OCI-LY7 (cell line): ENCODE data around the gene RALB. TPM values are rescaled to one million over a fixed set of nuclear protein-coding genes. Genes with fewer than 3 reads are reported as not detected.

Experiments
- BruUV-seq: library from RNA; stranded (reverse); fragments of 400-500 nt; replicated peaks from 2 replicates; lab custom pipeline; 2021; lab: Mats Ljungman, UMichigan
- CTCF ChIA-PET: fragments of 300-600 bp; sonication (Branson Sonifier 250); formaldehyde crosslinking; loops from one replicate; lab custom pipeline; 2022; ENCODE audit warnings: antibody characterized with exemption; ENCODE audit not compliant: unreplicated experiment; lab: Charles Lee
- POLR2A ChIA-PET: fragments of 300-600 bp; sonication (Branson Sonifier 250); formaldehyde crosslinking; loops from one replicate; lab custom pipeline; 2022; ENCODE audit warnings: antibody characterized with exemption; lab: Charles Lee
- DNase-seq: peaks from one replicate; pipeline ENCODE4 v3.0.0-alpha.2; 2015; ENCODE audit warnings: low spot score
- H2AFZ ChIP-seq: fragments of 200-600 bp; sonication (generic), shearing (Covaris generic); 2 replicates; pipeline ENCODE4 v1.6.1; 2014; ENCODE audit warnings: mild to moderate bottlenecking, antibody characterized with exemption, low read length, moderate library complexity
- H3K27ac ChIP-seq: fragments of 200-600 bp; sonication (generic); 2 replicates; pipeline ENCODE4 v1.5.1; 2014; ENCODE audit warnings: mixed run types, low read depth, mild to moderate bottlenecking, moderate library complexity, low read length, inconsistent platforms; ENCODE audit not compliant: poor library complexity, severe bottlenecking
- H3K36me3 ChIP-seq: fragments of 200-600 bp; sonication (generic); 2 replicates; pipeline ENCODE4 v1.6.1; 2014; ENCODE audit warnings: mild to moderate bottlenecking, antibody characterized with exemption, low read length, moderate library complexity, mixed read lengths; ENCODE audit not compliant: insufficient read depth
- H3K4me1 ChIP-seq: fragments of 200-600 bp; sonication (generic); 2 replicates; pipeline ENCODE4 v1.5.1; 2014; ENCODE audit warnings: mild to moderate bottlenecking, low read length; ENCODE audit not compliant: insufficient read depth, poor library complexity, severe bottlenecking
- H3K4me2 ChIP-seq: fragments of 200-600 bp; sonication (generic); 2 replicates; pipeline ENCODE4 v1.6.1; 2014; ENCODE audit warnings: mild to moderate bottlenecking, low read length
- H3K4me3 ChIP-seq: fragments of 200-600 bp; sonication (generic); 2 replicates; pipeline ENCODE4 v1.5.1; 2014; ENCODE audit warnings: mild to moderate bottlenecking, low read depth, low read length; ENCODE audit not compliant: poor library complexity, severe bottlenecking
- H3K79me2 ChIP-seq: fragments of 200-600 bp; sonication (generic); 2 replicates; pipeline ENCODE4 v1.6.1; 2016; ENCODE audit warnings: low read depth, mild to moderate bottlenecking, low read length, moderate library complexity, mixed read lengths; ENCODE audit not compliant: insufficient read depth
- H3K9me2 ChIP-seq: fragments of 200-600 bp; sonication (generic); 2 replicates; pipeline ENCODE4 v1.6.1; 2016; ENCODE audit warnings: mild to moderate bottlenecking, low read length, mixed read lengths; ENCODE audit not compliant: insufficient read depth
- H3K9me3 ChIP-seq: fragments of 200-600 bp; sonication (generic); 2 replicates; pipeline ENCODE4 v1.6.1; 2014; ENCODE audit warnings: mild to moderate bottlenecking, mixed run types, low read length, mixed read lengths
- H4K20me1 ChIP-seq: fragments of 200-600 bp; sonication (generic); 2 replicates; pipeline ENCODE4 v1.6.1; 2014; ENCODE audit warnings: mild to moderate bottlenecking, antibody characterized with exemption, low read length, moderate library complexity, mixed read lengths; ENCODE audit not compliant: insufficient read depth
- CTCF ChIP-seq: fragments of 200-600 bp; sonication (generic); conservative IDR thresholded peaks from 2 replicates; pipeline ENCODE4 v1.5.1; 2014; ENCODE audit warnings: mild to moderate bottlenecking, antibody characterized with exemption, low read length, moderate library complexity, mixed read lengths
- EZH2phosphoT487 ChIP-seq: fragments of 200-600 bp; sonication (generic); IDR thresholded peaks from 2 replicates; pipeline ENCODE4 v1.6.1; 2018; ENCODE audit warnings: low read depth, borderline replicate concordance, mild to moderate bottlenecking, mixed run types, antibody characterized with exemption, low read length, moderate library complexity, mixed read lengths
- intact Hi-C: fragments of 100-400 bp; cut with micrococcal nuclease; formaldehyde crosslinking; loops from one replicate; pipeline ENCODE4 v1.10.0; 2022; ENCODE audit not compliant: unreplicated experiment
- total RNA-seq, 2 experiments: library from RNA; depleted of rRNA in 1 of 2; stranded (reverse); fragments of >200 nt in 1 of 2; shearing (Covaris generic) in 1 of 2; gene quantifications; 2 replicates each; pipeline ENCODE4 v1.2.3, GENCODE V29; 2014 to 2022

The RALB gene
- total RNA-seq, 2 experiments from 2014 or later: 16.2 to 23.6 TPM

- H3K4me2 ChIP-seq: no peak overlapping the region
- H3K27ac ChIP-seq: no peak overlapping the region
- no peaks in the 10 kb centered on the region for H3K9me3 ChIP-seq
- H3K9me2 ChIP-seq: no peaks in the 10 kb centered on the region
- H3K4me1 ChIP-seq: no peaks in the 10 kb centered on the region
- no peaks in the 10 kb centered on the region for H3K36me3 ChIP-seq
- BruUV-seq: no TSS peak
- H3K79me2 ChIP-seq: no peaks in the 10 kb centered on the region
- no peaks in the 10 kb centered on the region for H4K20me1 ChIP-seq
- intact Hi-C loops: loop anchor here (1.0 to 10.0 kb wide), 2 partner anchors 107 to 479 kb away; no protein-coding TSS in a partner anchor
- no peak overlapping the region for H2AFZ ChIP-seq
- DNase-seq: peak; percentile 48
- no peak for TF ChIP-seq EZH2phosphoT487
- TF ChIP-seq CTCF: peak; percentile 79
- H3K4me3 ChIP-seq: no peak overlapping the region
- CTCF ChIA-PET: interaction anchor here (0.5 to 0.9 kb wide), 3 partner anchors 11 to 411 kb away, joined by 3 read pairs; no protein-coding TSS in a partner anchor
- POLR2A ChIA-PET: interaction anchor here (0.5 kb wide), 1 partner anchor 11 kb away, joined by 3 read pairs; no protein-coding TSS in a partner anchor
These were observed 46.5 kb upstream of the RALB start for GRCh38 chr2:120206022-120206581.

DNA sequence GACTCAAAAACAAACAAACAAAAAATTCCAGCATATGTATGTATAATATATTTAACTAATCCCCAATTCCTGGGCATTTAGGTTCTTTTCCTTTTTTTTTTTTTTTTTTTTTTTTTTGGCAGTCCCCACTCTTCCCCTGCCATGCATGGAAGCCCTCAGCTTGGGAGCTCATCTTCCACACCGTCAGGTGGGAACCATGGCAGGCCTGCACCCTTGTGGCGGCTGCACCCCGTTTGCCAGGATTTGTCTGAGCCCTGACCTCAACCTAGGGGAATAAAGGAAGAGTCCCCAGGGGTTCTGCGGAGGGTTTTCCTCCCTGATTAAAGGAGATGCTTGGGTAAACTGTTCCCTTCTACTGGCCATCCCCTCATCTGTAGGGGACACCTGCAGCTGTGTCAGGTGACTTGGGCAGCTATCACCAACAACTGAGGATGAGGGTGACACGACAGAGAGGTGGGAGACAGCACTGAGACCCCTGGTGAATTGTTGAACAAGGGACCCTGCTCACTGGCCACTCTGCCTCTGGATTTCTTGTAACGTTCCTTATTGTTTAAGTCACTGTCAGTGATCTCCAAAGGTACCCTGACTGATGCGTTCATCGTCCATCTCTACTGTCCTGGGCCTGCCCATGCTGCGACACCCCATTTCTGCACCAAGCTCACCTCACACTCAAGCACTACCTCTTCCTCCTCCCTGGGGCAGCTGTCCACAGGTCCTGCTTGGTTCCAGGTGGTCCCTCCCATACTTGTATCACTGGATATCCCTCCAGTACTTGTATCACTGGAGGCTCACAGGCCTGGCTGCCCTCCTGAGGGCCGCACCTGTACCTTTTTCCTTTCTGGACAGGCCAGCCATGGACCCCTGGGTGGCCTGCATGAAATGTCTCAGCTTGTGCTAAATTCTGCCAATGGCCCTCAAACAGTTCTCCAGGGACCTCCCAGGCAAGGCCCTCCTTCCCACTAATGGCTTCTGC lies 44.0 kb upstream of the RALB start:
- no peak for DNase-seq
- CTCF ChIA-PET: no interaction called here
- intact Hi-C loops: loop anchor here (10.0 kb wide), 1 partner anchor 476 kb away; no protein-coding TSS in a partner anchor
- Histone ChIP-seq H3K4me3 (no peak overlapping the region), H3K27ac (no peak overlapping the region), H3K4me2 (no peak overlapping the region), H4K20me1 (no peaks in the 10 kb centered on the region), H3K4me1 (no peaks in the 10 kb centered on the region), H3K9me3 (no peaks in the 10 kb centered on the region), H3K79me2 (no peaks in the 10 kb centered on the region), H2AFZ (no peak overlapping the region), H3K9me2 (no peaks in the 10 kb centered on the region), H3K36me3 (no peaks in the 10 kb centered on the region)
- BruUV-seq: no TSS peak
- POLR2A ChIA-PET: interaction anchor here (0.6 to 1.1 kb wide), 2 partner anchors 9 to 476 kb away, joined by 3 to 6 read pairs; no protein-coding TSS in a partner anchor
- TF ChIP-seq CTCF: no peak
- TF ChIP-seq EZH2phosphoT487: no peak
